GM18499 (cell line): ENCODE measurements around the gene C1orf174.
"Not testable (repeated sequence)": the region's sequence is repeated elsewhere in the genome, so short reads cannot be mapped to it uniquely, and the experiment has no call there.

Source experiments
- ATAC-seq: cut with Tn5 transposase; IDR thresholded peaks from one replicate; pipeline ENCODE4 v1.9.1; 2021; ENCODE audit warnings: moderate number of reproducible peaks; ENCODE audit not compliant: insufficient read depth, unreplicated experiment

The C1orf174 gene

DNA sequence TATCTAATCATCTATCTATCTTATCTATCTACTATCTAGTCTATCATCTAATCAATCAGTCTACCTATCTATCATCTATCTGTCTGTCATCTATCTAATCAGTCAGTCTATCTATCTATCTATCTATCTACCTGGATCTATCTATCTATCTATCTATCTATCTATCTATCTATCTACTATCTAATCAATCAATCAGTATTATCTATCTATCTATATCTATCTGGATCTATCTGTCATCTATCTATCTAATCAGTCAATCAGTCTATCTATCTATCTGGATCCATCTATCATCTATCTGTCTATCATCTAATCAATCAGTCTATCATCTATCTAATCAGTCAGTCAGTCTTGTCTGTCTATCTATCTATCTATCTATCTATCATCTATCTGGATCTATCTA is 26.9 kb upstream of the C1orf174 start:
- no peak for ATAC-seq

DNA sequence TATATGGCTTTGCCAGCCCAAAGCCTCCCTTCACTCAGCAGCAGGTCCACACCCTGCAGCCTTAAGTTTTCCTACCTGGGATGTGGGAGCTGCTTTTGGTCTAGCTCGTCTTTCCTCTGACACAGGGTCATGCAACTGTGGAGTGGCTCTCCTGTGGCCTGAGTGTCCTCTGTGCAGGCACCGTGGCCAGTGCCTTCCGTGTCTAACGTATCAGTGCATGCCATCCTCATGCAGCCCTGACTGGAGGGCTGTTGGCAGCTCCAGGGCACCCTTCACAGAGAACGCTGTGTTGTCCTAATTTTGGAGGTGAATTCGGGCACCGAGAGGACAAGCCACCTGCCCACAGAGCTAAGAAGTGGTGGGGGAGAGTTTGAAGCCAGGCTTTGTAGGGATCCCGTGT is 25.7 kb upstream of the C1orf174 start:
- no peak for ATAC-seq

DNA sequence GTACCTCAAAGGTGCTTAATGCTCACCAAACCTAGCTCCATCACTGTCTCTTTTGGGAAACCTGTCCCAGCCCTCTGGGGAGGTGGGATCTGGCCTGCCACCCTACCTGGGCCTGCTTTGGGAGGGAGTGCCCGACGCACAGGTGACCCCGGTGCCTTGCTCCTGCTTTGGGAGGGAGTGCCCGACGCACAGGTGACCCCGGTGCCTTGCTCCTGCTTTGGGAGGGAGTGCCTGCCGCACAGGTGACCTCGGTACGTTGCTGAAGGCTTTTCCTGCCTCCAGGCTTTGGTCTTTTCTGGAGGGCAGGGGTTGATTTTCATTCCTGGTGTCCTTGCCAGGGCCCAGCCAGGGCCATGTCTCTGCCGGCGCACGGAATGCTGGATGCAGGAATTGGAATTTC is 25.2 kb upstream of the C1orf174 start:
- ATAC-seq: no peak

DNA sequence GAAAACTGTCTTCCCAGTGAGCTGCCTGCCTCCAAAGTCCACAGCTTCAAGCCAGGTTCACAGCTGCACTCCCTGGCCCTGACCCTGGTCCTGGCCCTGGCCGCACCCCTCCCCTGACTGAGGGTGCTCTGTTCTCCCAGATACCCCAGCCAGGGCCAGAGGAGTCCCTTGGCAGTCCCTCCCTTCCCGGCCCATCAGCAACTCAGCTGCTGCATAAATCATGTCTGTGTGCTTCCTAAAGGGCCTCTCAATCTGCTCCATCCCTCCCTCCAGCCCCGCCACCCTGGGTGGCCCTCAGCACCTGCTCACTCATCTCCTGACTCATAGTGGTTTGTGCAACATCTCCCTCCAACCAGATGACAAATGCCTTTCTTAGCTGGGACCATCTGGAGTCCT is 24.8 kb upstream of the C1orf174 start:
- ATAC-seq: no peak

DNA sequence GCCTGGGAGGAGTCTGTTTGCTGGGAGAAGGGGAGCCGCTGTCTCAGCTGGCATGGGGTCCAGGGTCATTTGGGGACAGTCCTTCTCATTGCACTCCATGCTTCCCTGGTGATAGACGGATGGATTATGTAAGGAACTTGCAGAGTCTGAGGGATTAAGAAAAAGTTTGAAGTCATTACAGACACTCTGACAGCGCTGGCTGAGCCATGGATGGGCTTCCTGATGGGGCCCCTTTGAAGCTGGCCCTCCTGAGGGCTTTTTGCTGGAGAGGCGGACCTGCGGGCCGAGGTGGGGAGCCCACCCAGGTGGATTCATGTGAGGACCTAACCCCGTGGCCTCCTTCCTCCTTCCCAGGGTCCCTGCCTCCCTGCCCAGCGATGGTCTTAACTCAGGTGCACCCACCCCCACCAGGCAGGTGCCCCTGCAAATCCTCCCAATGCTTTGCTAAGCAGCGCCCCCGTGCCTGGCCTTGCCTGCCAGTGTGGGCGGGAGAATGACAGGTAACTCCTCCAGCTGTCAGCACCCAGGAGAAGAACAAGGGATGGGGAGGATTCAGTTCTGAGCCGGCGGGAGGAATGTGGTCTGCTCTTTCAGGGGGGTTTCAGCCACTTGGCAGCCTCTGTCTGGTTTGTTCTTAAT is 24.2 kb upstream of the C1orf174 start:
- no peak for ATAC-seq

DNA sequence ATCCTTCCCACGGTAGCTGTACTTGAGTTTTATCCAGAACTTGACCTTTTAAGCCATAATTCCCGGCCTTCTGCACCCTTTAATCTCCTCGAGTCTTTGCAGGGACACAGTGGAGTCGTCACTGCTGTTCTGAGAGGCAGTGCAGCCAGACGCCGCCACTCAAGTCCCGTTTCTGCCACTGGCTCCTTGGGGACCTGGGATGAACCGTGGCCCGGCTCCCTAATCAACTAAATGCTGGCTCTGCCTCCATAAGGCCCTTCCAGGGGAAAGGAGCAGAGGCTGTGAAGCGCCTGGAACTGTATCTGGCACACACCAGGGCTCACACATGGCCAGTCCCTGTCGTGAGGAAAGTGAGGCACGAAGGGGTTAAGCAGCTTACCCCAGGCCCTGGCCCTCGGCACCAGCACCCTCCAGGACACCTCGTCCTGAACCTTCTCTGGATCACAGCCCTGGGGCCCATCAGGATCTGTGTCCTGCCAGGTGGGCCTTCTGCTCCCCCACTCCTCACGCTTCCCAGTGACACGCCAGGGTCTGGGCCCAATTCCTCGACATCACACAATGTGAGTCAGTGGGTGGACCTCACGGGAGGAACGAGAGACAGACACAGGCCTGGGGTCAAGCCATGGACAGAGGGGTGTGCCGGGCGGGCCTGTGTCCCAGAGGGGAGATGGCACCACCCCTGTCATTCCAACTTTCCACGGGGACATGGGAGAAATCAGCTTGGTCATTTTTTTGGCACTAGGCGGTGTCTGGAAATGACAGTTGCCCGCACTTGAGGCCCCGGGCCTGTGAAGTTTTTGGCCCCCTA is 23.5 kb upstream of the C1orf174 start:
- ATAC-seq: no peak

DNA sequence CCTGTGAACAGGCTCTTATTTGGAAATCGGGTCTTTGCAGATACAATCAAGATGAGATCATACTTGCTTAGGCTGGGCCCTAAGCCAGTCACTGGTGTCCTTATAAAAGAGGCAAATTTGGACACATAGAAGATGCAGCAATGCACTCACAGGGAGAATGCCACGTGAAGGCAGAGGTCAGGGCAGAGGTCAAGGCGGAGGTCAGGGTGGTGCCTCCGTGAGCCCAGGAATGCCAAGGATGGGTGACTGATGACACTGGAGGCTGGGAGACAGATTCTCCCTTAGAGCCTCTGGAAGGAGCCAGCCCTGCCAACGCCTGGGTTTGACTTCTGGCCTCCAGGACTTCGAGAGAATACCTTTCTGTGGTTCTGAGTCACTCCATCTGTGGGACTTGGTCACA is 22.8 kb upstream of the C1orf174 start:
- no peak for ATAC-seq

DNA sequence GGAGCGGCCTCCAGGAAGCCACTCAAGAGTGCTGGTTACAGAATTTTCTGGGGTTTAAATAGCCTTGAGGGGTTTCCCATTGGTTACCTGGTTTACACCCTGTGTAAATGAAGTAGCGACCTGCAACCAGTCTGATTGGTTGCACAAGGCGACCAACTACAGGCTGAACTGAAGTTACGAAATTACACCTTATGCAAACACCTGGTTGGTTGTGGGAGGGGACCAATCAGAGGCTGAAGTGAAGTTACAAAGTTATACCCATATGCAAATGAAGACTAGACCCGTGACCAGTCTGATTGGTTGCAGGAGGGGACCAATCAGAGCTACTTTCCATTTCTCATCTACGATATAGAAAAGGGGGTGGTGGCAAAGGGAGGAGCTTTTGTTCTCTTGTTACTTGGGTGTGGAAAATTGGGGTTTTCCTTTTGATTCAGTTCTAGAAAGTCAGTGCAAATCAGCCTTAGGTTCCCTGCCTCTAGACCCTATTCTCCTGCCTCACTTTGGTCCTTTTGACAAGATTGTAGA is 22.2 kb upstream of the C1orf174 start:
- ATAC-seq: no peak

DNA sequence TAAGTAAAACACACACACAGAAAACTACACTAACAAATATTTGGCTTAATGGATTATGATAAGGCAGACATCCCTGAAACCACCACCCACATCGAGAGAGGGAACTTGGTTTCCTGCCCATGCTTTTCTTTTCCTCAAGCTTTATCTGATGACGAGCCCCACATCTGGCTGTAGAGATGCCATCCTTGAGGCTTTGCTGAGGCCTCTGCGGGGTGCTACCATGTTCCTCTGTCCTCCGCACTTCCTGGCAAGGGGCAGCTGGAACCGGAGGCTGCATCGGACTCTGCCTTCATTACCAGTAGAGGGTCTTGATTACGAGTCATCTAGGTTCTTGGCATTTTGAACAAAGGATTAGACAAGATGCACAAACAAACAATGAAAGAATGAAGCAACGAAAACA is 21.7 kb upstream of the C1orf174 start:
- ATAC-seq: no peak

DNA sequence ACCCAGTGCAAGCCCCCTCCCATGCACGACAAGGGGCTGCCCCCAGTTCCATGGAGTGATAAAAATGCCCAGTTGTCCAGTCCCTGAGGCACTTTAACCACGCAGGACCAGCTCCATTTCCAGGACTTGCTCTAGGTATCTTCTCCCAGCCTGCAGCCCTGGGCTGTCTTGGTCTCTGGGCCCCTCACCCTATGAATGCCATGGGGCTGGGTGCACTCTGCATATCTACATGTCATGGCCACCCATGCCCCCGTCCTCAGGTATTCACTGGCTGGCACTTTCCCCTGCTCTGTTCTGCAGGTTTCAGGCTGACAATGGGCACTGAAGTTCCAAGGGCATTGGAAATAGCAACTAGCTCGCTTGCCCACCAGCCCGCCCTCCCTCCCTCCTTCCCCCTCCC is 19.6 kb upstream of the C1orf174 start:
- no peak for ATAC-seq

DNA sequence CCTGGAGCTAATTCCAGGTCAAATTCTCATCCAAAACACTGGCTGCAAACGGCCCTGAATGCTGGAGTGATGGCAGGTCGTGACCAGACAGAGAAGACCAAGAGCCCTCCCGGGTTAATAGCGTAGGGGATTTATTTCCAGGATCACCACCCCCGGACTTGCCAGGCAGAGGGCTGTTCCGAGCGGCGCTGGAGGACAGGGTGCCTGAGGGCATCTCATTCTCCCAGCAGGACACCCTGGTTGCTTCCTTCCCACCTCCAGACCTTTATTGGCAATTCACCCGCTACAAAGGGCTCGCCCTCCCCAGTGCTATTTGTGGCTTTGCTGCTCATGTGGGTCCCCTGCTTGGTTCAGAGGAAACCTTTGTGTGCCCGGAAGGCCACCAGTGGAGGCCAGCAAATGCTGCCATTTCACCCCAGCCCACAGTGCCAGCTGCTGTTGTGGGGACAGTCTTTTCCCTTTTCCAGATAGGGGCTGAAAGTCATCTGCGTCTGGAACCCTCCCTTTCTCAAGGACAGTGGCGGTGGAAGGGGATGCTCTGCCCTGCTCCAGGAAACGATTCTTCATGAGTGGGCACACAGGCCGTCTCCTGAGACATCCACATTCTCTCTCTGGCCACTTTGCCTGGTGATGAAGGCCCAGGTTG is 19.0 kb upstream of the C1orf174 start:
- ATAC-seq: no peak

DNA sequence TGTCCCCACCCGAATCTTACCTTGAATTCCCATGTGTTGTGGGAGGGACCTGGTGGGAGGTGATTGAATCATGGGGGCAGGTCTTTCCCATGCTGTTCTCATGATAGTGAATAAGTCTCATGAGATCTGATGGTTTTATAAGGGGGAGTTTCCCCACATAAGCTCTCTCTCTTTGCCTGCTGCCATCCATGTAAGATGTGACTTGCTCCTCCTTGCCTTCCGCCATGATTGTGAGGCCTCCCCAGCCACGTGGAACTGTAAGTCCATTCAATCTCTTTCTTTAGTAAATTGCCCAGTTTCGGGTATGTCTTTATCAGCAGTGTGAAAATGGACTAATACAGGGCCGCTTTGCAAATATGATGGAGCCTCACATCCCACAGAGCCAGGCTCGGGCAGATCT is 18.3 kb upstream of the C1orf174 start:
- ATAC-seq: not testable (repeated sequence)

DNA sequence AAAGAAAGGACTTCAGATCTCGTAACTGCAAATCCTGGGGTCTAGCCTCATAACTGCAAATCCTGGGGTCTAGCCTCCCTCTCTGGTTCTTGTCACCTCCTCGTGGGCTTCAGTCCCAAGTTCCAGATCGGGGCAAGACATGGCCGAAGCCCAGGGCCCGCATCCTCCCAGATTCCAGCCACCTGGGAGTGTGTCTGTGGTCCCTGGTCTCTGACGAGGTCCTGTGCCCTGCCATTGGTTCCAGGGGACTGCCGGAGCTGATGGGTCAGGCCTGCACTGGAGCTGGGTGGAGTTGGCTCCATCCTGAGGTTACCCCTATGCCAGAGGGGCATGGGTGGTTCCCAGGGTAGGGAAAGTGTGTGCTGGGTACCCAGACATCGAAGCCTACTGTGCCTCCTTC is 17.7 kb upstream of the C1orf174 start:
- no peak for ATAC-seq

DNA sequence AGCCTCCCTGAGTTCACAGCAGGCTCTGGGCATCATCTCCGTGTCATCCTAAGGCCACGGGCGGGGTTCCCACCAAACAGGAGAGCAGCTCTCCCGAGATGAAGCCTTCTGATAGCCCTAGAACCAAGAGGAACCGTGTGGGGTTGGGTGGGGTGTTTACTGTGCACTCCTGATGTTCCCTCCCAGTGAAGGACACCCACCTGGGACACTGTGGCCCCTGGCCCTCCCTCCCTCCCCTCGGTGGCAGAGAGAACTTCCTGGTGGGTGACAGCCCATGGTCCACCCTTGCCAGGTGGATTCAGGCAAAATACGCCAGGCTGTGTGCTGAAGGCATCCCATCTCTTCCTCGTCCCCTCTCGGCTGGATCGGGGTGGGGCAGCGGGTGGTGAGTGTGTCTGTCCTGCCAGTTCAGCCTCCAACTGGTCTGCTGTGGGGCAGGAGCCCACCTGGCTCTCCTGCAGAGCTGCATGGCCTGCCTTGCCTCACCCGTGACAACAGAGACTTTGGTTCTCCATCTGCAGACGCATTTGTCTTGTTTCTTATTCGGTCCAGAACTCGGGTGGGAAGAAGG is 15.6 kb upstream of the C1orf174 start:
- no peak for ATAC-seq

DNA sequence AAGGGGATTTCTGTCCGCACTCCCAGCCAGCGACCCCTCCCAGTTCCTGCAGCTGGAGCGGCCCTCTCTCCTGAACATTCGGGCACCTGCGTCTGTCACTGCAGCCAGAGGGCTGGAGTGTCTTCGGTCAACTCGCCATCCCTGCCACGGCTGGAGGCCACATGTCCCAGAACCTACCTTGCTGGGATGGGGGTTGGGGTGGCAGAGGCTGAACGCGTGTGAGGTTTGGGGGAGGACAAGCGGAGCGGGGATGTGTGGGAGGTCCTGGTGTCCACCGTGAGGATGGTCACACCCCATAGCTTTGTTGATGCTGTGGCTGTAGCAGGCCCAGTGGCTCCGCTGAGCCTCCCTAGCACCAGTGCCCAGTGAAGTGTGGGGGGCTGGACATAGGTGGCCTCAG is 14.8 kb upstream of the C1orf174 start:
- ATAC-seq: no peak

DNA sequence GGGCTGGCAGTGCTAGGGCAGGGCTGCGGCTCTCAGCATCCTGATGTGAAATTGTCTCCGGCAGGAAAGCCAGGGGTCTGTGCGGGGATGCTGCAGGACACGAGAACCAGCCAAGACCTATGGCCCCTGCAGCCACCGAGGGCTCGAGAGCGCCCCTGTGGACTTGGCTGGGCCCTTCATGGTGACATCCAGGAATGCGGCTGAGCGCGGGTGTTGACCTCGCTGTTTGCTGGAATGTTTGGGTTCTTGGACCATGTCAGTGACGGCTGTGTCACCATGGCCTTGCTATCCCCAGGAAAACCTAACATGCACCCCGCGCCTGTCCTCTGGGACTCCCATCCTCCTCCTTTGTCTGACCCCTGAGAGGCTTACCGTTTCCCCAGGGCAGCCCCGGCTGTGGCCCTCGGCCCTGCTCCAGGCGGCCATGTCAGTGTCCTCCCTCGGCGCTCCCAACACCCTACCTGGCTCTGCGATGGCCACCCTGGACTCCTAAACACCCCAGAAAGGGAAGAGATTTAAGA is 14.3 kb upstream of the C1orf174 start:
- ATAC-seq: no peak

DNA sequence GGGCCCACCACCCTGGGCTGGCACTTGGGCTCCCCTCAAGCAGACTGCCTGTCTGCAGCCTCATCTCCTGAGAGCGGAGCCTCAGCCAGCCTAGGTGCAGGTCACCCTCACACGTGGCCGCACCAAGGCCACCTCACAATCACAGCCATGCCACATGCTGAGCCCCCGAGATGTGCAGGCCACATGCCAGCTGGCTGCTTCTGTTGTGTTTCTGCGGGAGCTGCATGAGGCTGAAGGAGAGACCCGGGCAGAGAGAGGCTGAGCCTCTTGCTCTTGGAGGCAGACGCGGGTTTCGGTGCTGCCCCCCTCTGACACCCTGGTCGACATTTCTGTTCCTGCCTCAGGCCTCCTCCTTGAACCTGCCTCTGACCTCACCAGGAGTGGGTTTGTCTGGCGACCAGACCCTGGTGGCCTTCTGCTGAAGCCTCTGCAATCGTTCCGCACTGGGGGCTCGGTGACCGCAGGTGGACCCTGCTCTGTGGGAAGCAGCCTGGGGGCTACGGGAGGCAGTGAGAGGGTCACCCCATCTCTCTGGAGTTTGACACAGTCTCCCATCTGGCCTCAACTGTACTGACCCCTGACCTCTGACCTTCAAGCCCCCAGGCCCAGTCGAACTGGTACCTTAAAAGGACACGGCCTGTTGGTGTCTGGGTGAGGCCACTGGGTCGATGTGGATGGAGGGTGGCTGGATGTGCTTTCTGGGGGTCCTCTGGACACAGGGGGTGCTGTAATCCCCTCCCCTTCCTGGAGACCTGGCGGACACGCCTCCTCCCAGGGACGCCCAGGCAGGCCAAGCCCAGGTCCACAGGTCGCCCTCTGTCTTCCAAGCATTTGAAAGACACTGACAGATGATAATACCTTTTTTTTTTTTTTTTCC is 13.0 kb upstream of the C1orf174 start:
- ATAC-seq: no peak

DNA sequence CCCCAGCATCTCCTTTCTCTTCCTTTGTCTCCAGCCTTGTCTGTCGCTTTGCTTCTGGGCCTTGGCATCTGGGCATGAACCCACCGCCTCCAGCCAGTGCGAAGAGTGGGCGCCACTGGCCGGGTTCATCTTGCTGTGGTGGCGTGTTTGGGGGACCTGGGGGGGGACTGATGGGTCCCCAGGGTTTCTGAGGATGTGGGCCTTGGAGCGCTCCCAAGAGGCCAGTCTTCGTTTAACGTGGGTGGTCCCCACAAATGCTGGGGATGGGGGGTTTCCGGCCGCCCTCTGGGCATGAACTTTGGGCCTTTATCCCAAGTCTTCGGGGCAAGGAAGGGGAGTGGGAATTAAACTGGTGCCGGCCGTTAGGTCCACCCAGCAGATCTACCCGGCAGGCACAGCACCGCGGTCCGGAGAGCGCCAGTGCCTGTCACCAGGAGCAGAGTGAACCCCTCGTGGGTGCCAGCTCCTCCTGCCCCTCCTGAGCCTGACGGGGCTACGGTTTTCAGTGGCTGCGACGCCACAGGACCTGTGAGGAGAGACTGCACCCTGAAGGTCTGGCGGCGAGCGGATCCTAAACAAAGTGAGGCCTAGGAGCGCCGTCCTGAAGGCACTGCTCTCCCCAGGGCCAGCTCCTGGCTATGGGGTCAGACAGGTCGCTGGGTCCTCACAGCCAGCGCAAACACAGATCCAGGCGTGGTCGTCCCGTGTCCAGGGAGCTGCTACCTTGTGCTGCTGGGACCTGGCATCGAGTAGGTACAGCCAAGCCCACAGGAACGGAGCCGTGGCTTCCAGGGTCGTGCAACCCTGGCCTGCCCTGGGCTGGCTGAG is 12.1 kb upstream of the C1orf174 start:
- no peak for ATAC-seq
